DOHH2 (cell line): ENCODE results near the gene GRID2.

Experiments used
- CTCF ChIP-seq: fragments of 200-600 bp; sonication (generic); IDR thresholded peaks from one replicate; pipeline ENCODE4 v1.5.1; 2014; ENCODE audit warnings: antibody characterized with exemption, mild to moderate bottlenecking, low read depth, low read length; ENCODE audit not compliant: poor library complexity, severe bottlenecking
- EZH2phosphoT487 ChIP-seq: fragments of 200-600 bp; sonication (generic); IDR thresholded peaks from 2 replicates; pipeline ENCODE4 v1.6.1; 2017; ENCODE audit warnings: borderline replicate concordance, mild to moderate bottlenecking, antibody characterized with exemption, low read length, moderate library complexity, mixed read lengths

DNA sequence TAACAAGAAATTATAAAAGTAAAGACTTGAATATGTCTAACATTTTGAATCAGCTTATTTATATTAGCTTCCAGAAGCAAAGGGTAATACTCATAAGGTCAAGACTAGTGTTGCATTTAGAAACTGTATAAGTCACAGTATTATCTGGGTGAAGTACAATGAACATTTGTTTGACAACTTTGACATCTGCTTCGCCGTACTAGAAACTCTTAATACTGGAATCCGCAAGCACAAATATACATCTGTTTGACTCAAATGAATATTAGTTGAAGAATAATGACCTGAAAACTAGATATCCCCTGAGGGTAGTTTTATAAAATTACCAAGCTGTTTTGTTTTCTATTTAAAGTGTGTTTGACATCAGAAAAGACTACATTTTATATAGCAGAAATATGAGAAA lies 1389.4 kb downstream of the GRID2 start:
- TF ChIP-seq CTCF (no peak), EZH2phosphoT487 (no peak)
